ENCODE measurements around the gene AKAP8. TPM values are rescaled to one million over a fixed set of nuclear protein-coding genes. Genes with fewer than 3 reads are reported as not detected.
"Not testable (repeated sequence)": the region's sequence is repeated elsewhere in the genome, so short reads cannot be mapped to it uniquely, and the experiment has no call there.

The AKAP8 gene
- total RNA-seq, 1 donor from 2014 or later, result 41.3 TPM

GRCh38 chr19:15367439-15367838 lies 12.1 kb downstream of the AKAP8 start:
- H3K27ac Mint-ChIP-seq (ENCODE audit: unreplicated experiment), result no peak overlapping the region
- no peaks in the 10 kb centered on the region for H3K9me3 Mint-ChIP-seq
- H3K27me3 Mint-ChIP-seq (ENCODE audit: low read depth), result no peaks in the 10 kb centered on the region
- peaks cover 12% of the 10 kb centered on the region for H3K36me3 Mint-ChIP-seq (ENCODE audit: low read depth)
- H3K4me1 Mint-ChIP-seq, result no peaks in the 10 kb centered on the region
- DNase-seq (ENCODE audit: low read depth, low spot score), result no peak
- H3K4me3 Mint-ChIP-seq, result no peak overlapping the region
- TF ChIP-seq CTCF (conservative IDR thresholded peaks at IDR 0.05), result no peak

- DNase-seq (ENCODE audit: low read depth, low spot score), result no peak
- peaks cover 26% of the 10 kb centered on the region for H3K36me3 Mint-ChIP-seq (ENCODE audit: low read depth)
Measured at GRCh38 chr19:15365264-15365663, 14.3 kb downstream of the AKAP8 start.

GRCh38 chr19:15363791-15364190 lies 15.8 kb downstream of the AKAP8 start:
- H3K4me3 Mint-ChIP-seq; H3K27me3 Mint-ChIP-seq (ENCODE audit: low read depth); H3K4me1 Mint-ChIP-seq; DNase-seq (ENCODE audit: low read depth, low spot score); H3K27ac Mint-ChIP-seq (ENCODE audit: unreplicated experiment); H3K9me3 Mint-ChIP-seq: not testable (repeated sequence)
- peaks cover 27% of the 10 kb centered on the region for H3K36me3 Mint-ChIP-seq (ENCODE audit: low read depth)

More at GRCh38 chr19:15365264-15365663, 14.3 kb downstream of the AKAP8 start:
- H3K27ac Mint-ChIP-seq (ENCODE audit: unreplicated experiment), result no peak overlapping the region
- H3K4me1 Mint-ChIP-seq, result no peaks in the 10 kb centered on the region
- no peaks in the 10 kb centered on the region for H3K9me3 Mint-ChIP-seq
- no peak for TF ChIP-seq CTCF (conservative IDR thresholded peaks at IDR 0.05)
- no peaks in the 10 kb centered on the region for H3K27me3 Mint-ChIP-seq (ENCODE audit: low read depth)
- H3K4me3 Mint-ChIP-seq, result no peak overlapping the region

- H3K4me1 Mint-ChIP-seq; H3K9me3 Mint-ChIP-seq; H3K4me3 Mint-ChIP-seq; H3K27ac Mint-ChIP-seq (ENCODE audit: unreplicated experiment); H3K27me3 Mint-ChIP-seq (ENCODE audit: low read depth); DNase-seq (ENCODE audit: low read depth, low spot score): not testable (repeated sequence)
- H3K36me3 Mint-ChIP-seq (ENCODE audit: low read depth), result peaks cover 31% of the 10 kb centered on the region
Measured at GRCh38 chr19:15363048-15363447, 16.5 kb downstream of the AKAP8 start.

GRCh38 chr19:15360015-15360414 lies 19.6 kb downstream of the AKAP8 start:
- not testable (repeated sequence) for DNase-seq (ENCODE audit: low read depth, low spot score); H3K4me3 Mint-ChIP-seq; H3K27me3 Mint-ChIP-seq (ENCODE audit: low read depth); H3K27ac Mint-ChIP-seq (ENCODE audit: unreplicated experiment); H3K4me1 Mint-ChIP-seq; H3K9me3 Mint-ChIP-seq
- peaks cover 35% of the 10 kb centered on the region for H3K36me3 Mint-ChIP-seq (ENCODE audit: low read depth)

- Mint-ChIP-seq H3K27ac (ENCODE audit: unreplicated experiment) (no peak overlapping the region), H3K27me3 (ENCODE audit: low read depth) (no peaks in the 10 kb centered on the region), H3K36me3 (ENCODE audit: low read depth) (peaks cover 37% of the 10 kb centered on the region)
Measured at GRCh38 chr19:15358918-15359317, 20.7 kb downstream of the AKAP8 start.

DNA sequence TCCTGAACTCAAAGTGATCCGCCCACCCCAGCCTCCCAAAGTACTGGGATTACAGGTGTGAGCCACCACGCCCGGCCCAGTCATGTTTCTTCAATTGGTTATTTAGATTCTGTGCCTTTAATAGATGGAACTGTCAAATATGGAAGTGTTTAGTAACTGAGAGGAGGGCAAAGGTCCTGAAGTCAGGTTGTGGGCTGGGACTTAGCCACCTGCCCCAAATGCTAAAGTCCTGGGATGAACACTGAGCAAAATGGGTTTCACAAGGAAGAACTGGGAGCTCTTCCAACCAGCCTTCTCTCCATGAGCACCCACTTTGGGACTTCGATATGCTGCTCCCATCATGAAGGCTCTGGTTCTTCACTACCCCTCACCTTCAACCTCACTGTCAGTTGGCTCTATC lies 21.7 kb downstream of the AKAP8 start:
- TF ChIP-seq CTCF (conservative IDR thresholded peaks at IDR 0.05), result no peak
- Mint-ChIP-seq H3K9me3 (no peaks in the 10 kb centered on the region), H3K4me1 (no peaks in the 10 kb centered on the region), H3K36me3 (ENCODE audit: low read depth) (peaks cover 33% of the 10 kb centered on the region), H3K27ac (ENCODE audit: unreplicated experiment) (no peak overlapping the region), H3K27me3 (ENCODE audit: low read depth) (no peaks in the 10 kb centered on the region), H3K4me3 (no peak overlapping the region)
- no peak for DNase-seq (ENCODE audit: low read depth, low spot score)

More at GRCh38 chr19:15358918-15359317, 20.7 kb downstream of the AKAP8 start:
- no peaks in the 10 kb centered on the region for H3K4me1 Mint-ChIP-seq
- no peak for DNase-seq (ENCODE audit: low read depth, low spot score)
- TF ChIP-seq CTCF (conservative IDR thresholded peaks at IDR 0.05), result no peak
- no peak overlapping the region for H3K4me3 Mint-ChIP-seq
- no peaks in the 10 kb centered on the region for H3K9me3 Mint-ChIP-seq

Data from neural crest cell (in vitro differentiated cells).